Smooth muscle cell (in vitro differentiated cells): ENCODE measurements around the gene VEGFC. TPM values are rescaled to one million over a fixed set of nuclear protein-coding genes. Genes with fewer than 3 reads are reported as not detected.

ENCODE experiments used
- DNase-seq: peaks from one replicate; lab custom pipeline; 2025; ENCODE audit not compliant: unreplicated experiment; lab: John Stamatoyannopoulos, UW
- H2AFZ ChIP-seq: fragments of 200-600 bp; sonication (generic); 2 replicates; pipeline ENCODE4 v1.6.0; 2016; ENCODE audit warnings: antibody characterized with exemption, low read depth, mild to moderate bottlenecking
- H3F3A ChIP-seq: fragments of 200-600 bp; sonication (generic); 2 replicates; pipeline ENCODE4 v1.6.0; 2017; ENCODE audit warnings: antibody characterized with exemption, low read depth
- H3K27ac ChIP-seq: fragments of 200-600 bp; sonication (generic); 2 replicates; pipeline ENCODE4 v1.5.1; 2016; ENCODE audit warnings: low read depth, mild to moderate bottlenecking
- H3K27me3 ChIP-seq: fragments of 200-600 bp; sonication (generic); 2 replicates; pipeline ENCODE4 v1.6.1; 2016; ENCODE audit warnings: low read depth, mild to moderate bottlenecking
- H3K36me3 ChIP-seq: fragments of 200-600 bp; sonication (generic); 2 replicates; pipeline ENCODE4 v1.5.1; 2016; ENCODE audit warnings: low read depth
- H3K4me1 ChIP-seq: fragments of 200-600 bp; sonication (generic); 2 replicates; pipeline ENCODE4 v1.5.1; 2016; ENCODE audit warnings: low read depth
- H3K4me2 ChIP-seq: fragments of 200-600 bp; sonication (generic); 2 replicates; pipeline ENCODE4 v1.6.0; 2016; ENCODE audit warnings: mild to moderate bottlenecking
- H3K4me3 ChIP-seq: fragments of 200-600 bp; sonication (generic); 2 replicates; pipeline ENCODE4 v1.5.1; 2016; ENCODE audit warnings: mild to moderate bottlenecking
- H3K79me2 ChIP-seq: fragments of 200-600 bp; sonication (generic); 2 replicates; pipeline ENCODE4 v1.6.0; 2016; ENCODE audit warnings: low read depth, mild to moderate bottlenecking
- H3K9ac ChIP-seq: fragments of 200-600 bp; sonication (generic); 2 replicates; pipeline ENCODE4 v1.6.0; 2016; ENCODE audit warnings: low read depth
- H3K9me3 ChIP-seq: fragments of 200-600 bp; sonication (generic); replicated peaks from 2 replicates; pipeline ENCODE4 v1.5.1; 2016; ENCODE audit warnings: low read depth
- H4K20me1 ChIP-seq: fragments of 200-600 bp; sonication (generic); 2 replicates; pipeline ENCODE4 v1.6.0; 2016; ENCODE audit warnings: low read depth
- WGBS: methylation state at CpG from one replicate; pipeline ENCODE4 v1.1.7; 2016; ENCODE audit warnings: low lambda C conversion rate; 5-methylcytosine and 5-hydroxymethylcytosine counted together
- polyA plus RNA-seq: library from polyadenylated mRNA; unstranded; fragments of >200 nt; fragmentation: Nextera tagmentation; extraction: Ambion mirVana; gene quantifications from 2 replicates; pipeline ENCODE4 v1.2.1, GENCODE V29; 2016
- total RNA-seq: library from RNA; depleted of rRNA; stranded (reverse); fragments of >200 nt; gene quantifications from 2 replicates; pipeline ENCODE4 v1.2.3, GENCODE V29; 2014
- TF ChIP-seq, protein P1 (sequence below): fragments of 200-600 bp; sonication (generic); IDR thresholded peaks from 2 replicates; pipeline ENCODE4 v1.5.1; 2017; ENCODE audit warnings: borderline replicate concordance, mild to moderate bottlenecking, antibody characterized with exemption; ENCODE audit not compliant: insufficient read depth, poor library complexity, severe bottlenecking

VEGFC gene
- total and polyA plus RNA-seq, 2 experiments from 2014 or later: 26.6 to 30.0 TPM

GRCh38 chr4:176781739-176782100 is 11.0 kb downstream of the VEGFC start:
- Histone ChIP-seq H3F3A (no peaks in the 10 kb centered on the region), H3K4me1 (peaks cover 20% of the 10 kb centered on the region), H3K9me3 (no peaks in the 10 kb centered on the region), H4K20me1 (peaks cover 42% of the 10 kb centered on the region), H3K27ac (no peak overlapping the region), H3K9ac (no peak overlapping the region), H3K79me2 (peaks cover 93% of the 10 kb centered on the region), H3K4me3 (no peak overlapping the region), H2AFZ (no peak overlapping the region), H3K4me2 (no peak overlapping the region), H3K36me3 (no peaks in the 10 kb centered on the region), H3K27me3 (no peaks in the 10 kb centered on the region)
- TF ChIP-seq, protein P1, sequence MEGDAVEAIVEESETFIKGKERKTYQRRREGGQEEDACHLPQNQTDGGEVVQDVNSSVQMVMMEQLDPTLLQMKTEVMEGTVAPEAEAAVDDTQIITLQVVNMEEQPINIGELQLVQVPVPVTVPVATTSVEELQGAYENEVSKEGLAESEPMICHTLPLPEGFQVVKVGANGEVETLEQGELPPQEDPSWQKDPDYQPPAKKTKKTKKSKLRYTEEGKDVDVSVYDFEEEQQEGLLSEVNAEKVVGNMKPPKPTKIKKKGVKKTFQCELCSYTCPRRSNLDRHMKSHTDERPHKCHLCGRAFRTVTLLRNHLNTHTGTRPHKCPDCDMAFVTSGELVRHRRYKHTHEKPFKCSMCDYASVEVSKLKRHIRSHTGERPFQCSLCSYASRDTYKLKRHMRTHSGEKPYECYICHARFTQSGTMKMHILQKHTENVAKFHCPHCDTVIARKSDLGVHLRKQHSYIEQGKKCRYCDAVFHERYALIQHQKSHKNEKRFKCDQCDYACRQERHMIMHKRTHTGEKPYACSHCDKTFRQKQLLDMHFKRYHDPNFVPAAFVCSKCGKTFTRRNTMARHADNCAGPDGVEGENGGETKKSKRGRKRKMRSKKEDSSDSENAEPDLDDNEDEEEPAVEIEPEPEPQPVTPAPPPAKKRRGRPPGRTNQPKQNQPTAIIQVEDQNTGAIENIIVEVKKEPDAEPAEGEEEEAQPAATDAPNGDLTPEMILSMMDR: no peak
- DNase-seq: no peak
- 80% methylated on average over 4 of the region's 4 CpGs for WGBS

GRCh38 chr4:176780995-176781738 is 11.6 kb downstream of the VEGFC start:
- Histone ChIP-seq H3K36me3 (no peaks in the 10 kb centered on the region), H3K79me2 (peaks cover 93% of the 10 kb centered on the region), H2AFZ (no peak overlapping the region), H3K9ac (no peak overlapping the region), H4K20me1 (peaks cover 42% of the 10 kb centered on the region), H3K27ac (peak overlapping the region; percentile 18), H3K9me3 (no peaks in the 10 kb centered on the region), H3F3A (no peaks in the 10 kb centered on the region), H3K27me3 (no peaks in the 10 kb centered on the region), H3K4me1 (peaks cover 20% of the 10 kb centered on the region), H3K4me2 (no peak overlapping the region), H3K4me3 (no peak overlapping the region)
- TF ChIP-seq, protein P1: no peak
- no peak for DNase-seq
- WGBS: 92% methylated on average over 1 of the region's 1 CpG

GRCh38 chr4:176779421-176779820 is 13.3 kb downstream of the VEGFC start:
- no peaks in the 10 kb centered on the region for H3K27me3 ChIP-seq
- no peak overlapping the region for H3K4me3 ChIP-seq
- TF ChIP-seq, protein P1: no peak
- H3K4me2 ChIP-seq: no peak overlapping the region
- no peak for DNase-seq
- no peaks in the 10 kb centered on the region for H3F3A ChIP-seq
- peaks cover 20% of the 10 kb centered on the region for H3K4me1 ChIP-seq
- WGBS: 95% methylated on average over 4 of the region's 4 CpGs
- H3K27ac ChIP-seq: peak overlapping the region; percentile 67
- H4K20me1 ChIP-seq: peaks cover 37% of the 10 kb centered on the region
- H3K79me2 ChIP-seq: peaks cover 94% of the 10 kb centered on the region
- H2AFZ ChIP-seq: no peak overlapping the region
- H3K36me3 ChIP-seq: no peaks in the 10 kb centered on the region
- H3K9ac ChIP-seq: no peak overlapping the region
- no peaks in the 10 kb centered on the region for H3K9me3 ChIP-seq

- peak overlapping the region; percentile 69 for H3K4me2 ChIP-seq
- WGBS: 53% methylated on average over 4 of the region's 4 CpGs
- H3K36me3 ChIP-seq: no peaks in the 10 kb centered on the region
These were observed 14.2 kb downstream of the VEGFC start for GRCh38 chr4:176778491-176778890.

More at GRCh38 chr4:176778491-176778890, 14.2 kb downstream of the VEGFC start:
- TF ChIP-seq, protein P1: no peak
- Histone ChIP-seq H4K20me1 (peaks cover 35% of the 10 kb centered on the region), H3K9ac (peak overlapping the region; percentile 32), H3K9me3 (no peaks in the 10 kb centered on the region), H2AFZ (no peak overlapping the region), H3K4me3 (no peak overlapping the region), H3K4me1 (peaks cover 20% of the 10 kb centered on the region), H3K27me3 (no peaks in the 10 kb centered on the region), H3K79me2 (peaks cover 95% of the 10 kb centered on the region), H3F3A (no peaks in the 10 kb centered on the region), H3K27ac (peak overlapping the region; percentile 67)
- DNase-seq: no peak
